ENCODE results near the gene CIT.

The CIT gene

GRCh38 chr12:119705182-119705581 lies 171.9 kb downstream of the CIT start:
- DNase-seq (ENCODE audit: insufficient read length, low spot score) (no peak), FAIRE-seq (no peak)
- TF ChIP-seq POU2F2 (IDR thresholded peaks at IDR 0.05; ENCODE audit: low read depth, low read length), result no peak
- TF ChIP-seq PAX5 (IDR thresholded peaks at IDR 0.05; ENCODE audit: insufficient read depth, low read length, severe bottlenecking), result no peak

DNA sequence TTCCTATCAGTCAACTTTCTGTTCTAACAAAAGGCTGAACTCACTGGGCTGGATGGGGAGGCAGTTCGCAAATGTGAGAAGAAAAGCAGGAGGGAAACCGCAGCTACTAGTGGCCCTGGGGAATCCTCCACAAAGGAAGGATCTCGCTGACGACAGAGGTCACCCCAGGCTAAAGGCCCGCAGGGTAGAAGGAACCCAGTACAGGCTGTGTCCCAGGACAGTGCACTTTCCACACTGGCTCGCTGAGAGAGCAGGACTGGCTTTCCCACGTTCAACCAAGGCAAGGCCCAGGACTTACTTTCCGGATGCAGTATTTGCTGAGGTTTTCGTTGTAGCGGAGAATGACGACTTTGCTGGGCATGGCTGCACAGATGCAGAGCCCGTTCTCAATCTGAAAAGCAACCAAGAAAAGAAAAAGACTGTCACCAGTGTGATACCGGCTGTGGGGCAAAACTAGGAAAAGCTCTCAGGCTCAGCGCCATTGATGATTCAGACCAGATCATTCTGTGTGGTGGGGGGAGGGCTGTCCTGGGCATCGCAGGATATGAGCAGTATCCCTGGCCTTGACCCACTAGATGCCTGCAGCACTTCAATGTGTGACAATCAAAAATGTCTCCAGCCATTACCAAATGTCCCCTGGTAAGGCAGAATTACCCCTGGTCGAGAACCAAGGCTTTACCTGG lies 172.9 kb downstream of the CIT start:
- DNase-seq (ENCODE audit: insufficient read length, low spot score) (no peak), FAIRE-seq (no peak)
- no peak for TF ChIP-seq SPI1 (IDR thresholded peaks at IDR 0.05; ENCODE audit: low read depth, low read length)
- TF ChIP-seq POLR2AphosphoS5 (IDR thresholded peaks at IDR 0.05; ENCODE audit: low read depth, low read length), result no peak
- TF ChIP-seq POU2F2 (IDR thresholded peaks at IDR 0.05; ENCODE audit: low read depth, low read length), result no peak
- TF ChIP-seq PAX5 (IDR thresholded peaks at IDR 0.05; ENCODE audit: insufficient read depth, low read length, severe bottlenecking), result no peak
- no peak for TF ChIP-seq TAF1 (IDR thresholded peaks at IDR 0.05; ENCODE audit: low read depth, low read length)
- TF ChIP-seq POLR2A (IDR thresholded peaks at IDR 0.05; ENCODE audit: low read depth, low read length), result no peak

DNA sequence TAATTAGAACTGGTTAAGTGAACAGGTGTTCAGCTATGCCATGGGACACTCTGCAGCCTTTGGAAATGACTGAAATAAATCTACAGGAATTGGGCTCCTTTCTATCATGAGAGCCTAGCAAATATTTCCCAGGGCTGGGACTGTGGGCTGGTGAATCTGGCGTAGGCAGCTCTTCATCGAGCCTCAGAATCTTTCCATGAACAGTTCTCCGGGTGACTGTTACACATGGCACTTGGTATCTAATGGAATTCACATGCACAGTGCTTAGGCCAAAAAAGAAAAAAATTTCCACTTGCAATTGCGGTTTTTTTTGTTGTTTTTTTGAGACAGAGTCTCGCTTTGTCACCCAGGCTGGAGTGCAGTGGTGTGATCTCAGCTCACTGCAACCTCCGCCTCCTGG lies 177.0 kb downstream of the CIT start:
- TF ChIP-seq PAX5 (IDR thresholded peaks at IDR 0.05; ENCODE audit: insufficient read depth, low read length, severe bottlenecking) (no peak), TAF1 (IDR thresholded peaks at IDR 0.05; ENCODE audit: low read depth, low read length) (no peak), SPI1 (IDR thresholded peaks at IDR 0.05; ENCODE audit: low read depth, low read length) (no peak), POLR2A (IDR thresholded peaks at IDR 0.05; ENCODE audit: low read depth, low read length) (no peak), POLR2AphosphoS5 (IDR thresholded peaks at IDR 0.05; ENCODE audit: low read depth, low read length) (no peak), POU2F2 (IDR thresholded peaks at IDR 0.05; ENCODE audit: low read depth, low read length) (no peak)
- DNase-seq (ENCODE audit: insufficient read length, low spot score), result no peak
- FAIRE-seq, result no peak

- no peak for FAIRE-seq
- no peak for DNase-seq (ENCODE audit: insufficient read length, low spot score)
- no peak for TF ChIP-seq SPI1 (IDR thresholded peaks at IDR 0.05; ENCODE audit: low read depth, low read length)
- TF ChIP-seq TAF1 (IDR thresholded peaks at IDR 0.05; ENCODE audit: low read depth, low read length), result no peak
- no peak for TF ChIP-seq POLR2AphosphoS5 (IDR thresholded peaks at IDR 0.05; ENCODE audit: low read depth, low read length)
- TF ChIP-seq PAX5 (IDR thresholded peaks at IDR 0.05; ENCODE audit: insufficient read depth, low read length, severe bottlenecking), result no peak
- no peak for TF ChIP-seq POLR2A (IDR thresholded peaks at IDR 0.05; ENCODE audit: low read depth, low read length)
- no peak for TF ChIP-seq POU2F2 (IDR thresholded peaks at IDR 0.05; ENCODE audit: low read depth, low read length)
These were observed 177.8 kb downstream of the CIT start for GRCh38 chr12:119699199-119699760.

GRCh38 chr12:119696943-119697342 lies 180.2 kb downstream of the CIT start:
- TF ChIP-seq POLR2A (IDR thresholded peaks at IDR 0.05; ENCODE audit: low read depth, low read length), result no peak
- TF ChIP-seq POU2F2 (IDR thresholded peaks at IDR 0.05; ENCODE audit: low read depth, low read length), result no peak
- TF ChIP-seq TAF1 (IDR thresholded peaks at IDR 0.05; ENCODE audit: low read depth, low read length), result no peak
- TF ChIP-seq SPI1 (IDR thresholded peaks at IDR 0.05; ENCODE audit: low read depth, low read length), result no peak
- TF ChIP-seq POLR2AphosphoS5 (IDR thresholded peaks at IDR 0.05; ENCODE audit: low read depth, low read length), result no peak
- TF ChIP-seq PAX5 (IDR thresholded peaks at IDR 0.05; ENCODE audit: insufficient read depth, low read length, severe bottlenecking), result no peak
- FAIRE-seq, result no peak
- no peak for DNase-seq (ENCODE audit: insufficient read length, low spot score)

- DNase-seq (ENCODE audit: insufficient read length, low spot score) (no peak), FAIRE-seq (no peak)
- TF ChIP-seq PAX5 (IDR thresholded peaks at IDR 0.05; ENCODE audit: insufficient read depth, low read length, severe bottlenecking) (no peak), POLR2A (IDR thresholded peaks at IDR 0.05; ENCODE audit: low read depth, low read length) (no peak), POU2F2 (IDR thresholded peaks at IDR 0.05; ENCODE audit: low read depth, low read length) (no peak), SPI1 (IDR thresholded peaks at IDR 0.05; ENCODE audit: low read depth, low read length) (no peak), TAF1 (IDR thresholded peaks at IDR 0.05; ENCODE audit: low read depth, low read length) (no peak), POLR2AphosphoS5 (IDR thresholded peaks at IDR 0.05; ENCODE audit: low read depth, low read length) (no peak)
These were observed 182.1 kb downstream of the CIT start for GRCh38 chr12:119695034-119695433.

- TF ChIP-seq POLR2AphosphoS5 (IDR thresholded peaks at IDR 0.05; ENCODE audit: low read depth, low read length), result no peak
- no peak for TF ChIP-seq POLR2A (IDR thresholded peaks at IDR 0.05; ENCODE audit: low read depth, low read length)
- TF ChIP-seq SPI1 (IDR thresholded peaks at IDR 0.05; ENCODE audit: low read depth, low read length), result no peak
- TF ChIP-seq POU2F2 (IDR thresholded peaks at IDR 0.05; ENCODE audit: low read depth, low read length), result no peak
- TF ChIP-seq PAX5 (IDR thresholded peaks at IDR 0.05; ENCODE audit: insufficient read depth, low read length, severe bottlenecking), result no peak
- TF ChIP-seq TAF1 (IDR thresholded peaks at IDR 0.05; ENCODE audit: low read depth, low read length), result no peak
- DNase-seq (ENCODE audit: insufficient read length, low spot score) (no peak), FAIRE-seq (no peak)
These were observed 183.0 kb downstream of the CIT start for GRCh38 chr12:119694111-119694510.

DNA sequence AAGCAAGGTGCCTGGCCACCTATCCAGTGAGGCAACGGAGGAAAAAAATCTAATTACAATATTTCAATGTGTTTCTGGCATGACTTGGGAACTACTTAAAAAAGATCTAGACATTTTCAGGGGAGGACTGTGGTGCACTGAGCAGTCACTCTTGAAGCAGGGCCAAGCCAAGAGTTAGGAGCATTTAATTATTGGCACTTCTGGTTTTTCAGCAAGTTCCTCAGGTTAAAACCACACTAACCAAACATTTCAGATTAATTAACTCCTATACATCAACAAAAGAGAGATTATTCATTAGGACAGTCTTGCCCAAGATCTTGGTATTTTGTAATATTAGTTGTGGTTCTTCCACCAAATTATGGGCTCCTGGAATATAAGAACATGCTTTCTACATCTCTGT lies 183.6 kb downstream of the CIT start:
- FAIRE-seq (no peak), DNase-seq (ENCODE audit: insufficient read length, low spot score) (no peak)
- TF ChIP-seq POLR2A (IDR thresholded peaks at IDR 0.05; ENCODE audit: low read depth, low read length), result no peak
- no peak for TF ChIP-seq TAF1 (IDR thresholded peaks at IDR 0.05; ENCODE audit: low read depth, low read length)
- no peak for TF ChIP-seq SPI1 (IDR thresholded peaks at IDR 0.05; ENCODE audit: low read depth, low read length)
- no peak for TF ChIP-seq POLR2AphosphoS5 (IDR thresholded peaks at IDR 0.05; ENCODE audit: low read depth, low read length)

DNA sequence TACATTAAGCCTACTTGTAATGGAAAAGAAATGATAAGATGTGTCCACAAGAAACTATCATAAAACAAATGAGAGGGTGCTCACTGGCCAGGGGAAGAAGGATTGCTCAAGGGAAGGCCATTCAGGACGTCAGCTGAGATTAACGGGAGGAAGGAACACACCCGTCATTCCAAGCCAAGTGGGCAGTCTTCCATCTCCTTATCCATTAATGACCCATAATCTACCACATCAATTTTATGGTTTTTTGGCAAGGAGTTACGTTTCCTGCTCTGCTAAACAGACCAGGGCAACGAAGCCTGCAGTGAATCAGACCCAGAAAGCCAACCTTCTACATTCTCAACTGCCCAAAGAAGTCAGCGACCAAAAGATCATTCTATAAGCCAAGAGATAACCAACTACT lies 184.1 kb downstream of the CIT start:
- FAIRE-seq, result no peak
- TF ChIP-seq PAX5 (IDR thresholded peaks at IDR 0.05; ENCODE audit: insufficient read depth, low read length, severe bottlenecking), result no peak
- no peak for DNase-seq (ENCODE audit: insufficient read length, low spot score)

- DNase-seq (ENCODE audit: insufficient read length, low spot score) (no peak), FAIRE-seq (no peak)
- no peak for TF ChIP-seq TAF1 (IDR thresholded peaks at IDR 0.05; ENCODE audit: low read depth, low read length)
- no peak for TF ChIP-seq POLR2A (IDR thresholded peaks at IDR 0.05; ENCODE audit: low read depth, low read length)
- no peak for TF ChIP-seq POU2F2 (IDR thresholded peaks at IDR 0.05; ENCODE audit: low read depth, low read length)
- TF ChIP-seq PAX5 (IDR thresholded peaks at IDR 0.05; ENCODE audit: insufficient read depth, low read length, severe bottlenecking), result no peak
- TF ChIP-seq SPI1 (IDR thresholded peaks at IDR 0.05; ENCODE audit: low read depth, low read length), result no peak
- no peak for TF ChIP-seq POLR2AphosphoS5 (IDR thresholded peaks at IDR 0.05; ENCODE audit: low read depth, low read length)
These were observed 184.7 kb downstream of the CIT start for GRCh38 chr12:119692410-119692809.

Measured in GM12891 (cell line).